Panc1 (cell line): Measurements from ENCODE around the gene COL3A1. TPM values are rescaled to one million over a fixed set of nuclear protein-coding genes. Genes with fewer than 3 reads are reported as not detected.

Experiments used
- ATAC-seq: fragments of 200-7000 bp; cut with Tn5 transposase; 2 replicates; pipeline ENCODE4 v1.9.1; 2020; ENCODE audit warnings: mild to moderate bottlenecking, moderate library complexity
- BruUV-seq: library from RNA; stranded (reverse); fragments of 400-500 nt; replicated peaks from 2 replicates; lab custom pipeline; 2021; lab: Mats Ljungman, UMichigan
- CTCF ChIA-PET: fragments of 300-600 bp; sonication (Branson Sonifier 250); formaldehyde crosslinking; loops from one replicate; lab custom pipeline; 2022; ENCODE audit warnings: antibody characterized with exemption; lab: Charles Lee
- POLR2A ChIA-PET: fragments of 300-600 bp; sonication (Branson Sonifier 250); formaldehyde crosslinking; loops from one replicate; lab custom pipeline; 2022; ENCODE audit warnings: antibody characterized with exemption; lab: Charles Lee
- DNase-seq: peaks from one replicate; pipeline ENCODE4 v3.0.0-alpha.2; 2010; ENCODE audit warnings: low read depth, low spot score
- H3K27ac ChIP-seq: 2 replicates; pipeline ENCODE4 v1.5.1; 2011; ENCODE audit warnings: mild to moderate bottlenecking, low read length, inconsistent platforms
- H3K27me3 ChIP-seq: fragments of 200-500 bp; sonication (Bioruptor generic); 2 replicates; pipeline ENCODE4 v1.6.0; 2014; ENCODE audit warnings: low read length, inconsistent platforms; ENCODE audit not compliant: control insufficient read depth, insufficient read depth
- H3K36me3 ChIP-seq: fragments of 200-500 bp; sonication (Bioruptor generic); 2 replicates; pipeline ENCODE4 v1.5.1; 2014; ENCODE audit warnings: inconsistent platforms, mild to moderate bottlenecking, low read length, moderate library complexity; ENCODE audit not compliant: control insufficient read depth, insufficient read depth
- H3K4me1 ChIP-seq: 2 replicates; pipeline ENCODE4 v1.5.1; 2011; ENCODE audit warnings: inconsistent platforms, mild to moderate bottlenecking, low read length, moderate library complexity; ENCODE audit not compliant: control insufficient read depth, insufficient read depth
- H3K4me3 ChIP-seq, 2 experiments: 2 replicates each; pipeline ENCODE4 v1.5.1; 2011 to 2012; ENCODE audit warnings: low read depth in 2 of 2, low read length in 2 of 2, mild to moderate bottlenecking in 2 of 2, inconsistent platforms in 1 of 2, moderate library complexity in 1 of 2
- H3K9me3 ChIP-seq: fragments of 200-500 bp; sonication (Bioruptor generic); 2 replicates; pipeline ENCODE4 v1.5.1; 2014; ENCODE audit warnings: low read depth, mild to moderate bottlenecking, inconsistent platforms, low read length, moderate library complexity; ENCODE audit not compliant: control insufficient read depth, insufficient read depth
- POLR2AphosphoS5 ChIP-seq: IDR thresholded peaks from 2 replicates; pipeline ENCODE4 v1.6.1; 2012; ENCODE audit warnings: mild to moderate bottlenecking, low read depth, low read length, moderate library complexity
- SIN3A ChIP-seq: IDR thresholded peaks from 2 replicates; pipeline ENCODE4 v1.6.1; 2012; ENCODE audit warnings: low read depth, mild to moderate bottlenecking, low read length, moderate library complexity, borderline replicate concordance; ENCODE audit not compliant: insufficient read depth
- TCF7L2 ChIP-seq: IDR thresholded peaks from 2 replicates; pipeline ENCODE4 v1.6.1; 2011; ENCODE audit warnings: mild to moderate bottlenecking, low read depth, low read length, inconsistent platforms
- in situ Hi-C: cut with HindIII; loops from 2 replicates; pipeline ENCODE4 v1.10.0; 2016; ENCODE audit warnings: low sequenced_read_pairs, low pct_unique_long_range_greater_than_20kb
- intact Hi-C: fragments of 100-400 bp; cut with micrococcal nuclease; formaldehyde crosslinking; loops from one replicate; pipeline ENCODE4 v1.10.0; 2022; ENCODE audit not compliant: unreplicated experiment
- total RNA-seq: library from RNA; stranded (reverse); gene quantifications from one replicate; pipeline ENCODE4 v1.2.1, GENCODE V29; 2021; ENCODE audit not compliant: unreplicated experiment
- TF ChIP-seq, protein P1 (sequence below): fragments of 450-650 bp; IDR thresholded peaks from 2 replicates; pipeline ENCODE4 v1.5.1; 2017; ENCODE audit warnings: mild to moderate bottlenecking
- TF ChIP-seq, protein P2 (sequence below), 2 experiments: IDR thresholded peaks; 2 replicates each; pipeline ENCODE4 v1.6.1; 2011 to 2012; ENCODE audit warnings: low read depth in 2 of 2, control low read depth in 1 of 2, low read length in 1 of 2, mild to moderate bottlenecking in 1 of 2, moderate library complexity in 1 of 2; ENCODE audit not compliant: insufficient read depth in 1 of 2

COL3A1 gene
- total RNA-seq, 1 experiment from 2014 or later = 6.9 TPM

DNA sequence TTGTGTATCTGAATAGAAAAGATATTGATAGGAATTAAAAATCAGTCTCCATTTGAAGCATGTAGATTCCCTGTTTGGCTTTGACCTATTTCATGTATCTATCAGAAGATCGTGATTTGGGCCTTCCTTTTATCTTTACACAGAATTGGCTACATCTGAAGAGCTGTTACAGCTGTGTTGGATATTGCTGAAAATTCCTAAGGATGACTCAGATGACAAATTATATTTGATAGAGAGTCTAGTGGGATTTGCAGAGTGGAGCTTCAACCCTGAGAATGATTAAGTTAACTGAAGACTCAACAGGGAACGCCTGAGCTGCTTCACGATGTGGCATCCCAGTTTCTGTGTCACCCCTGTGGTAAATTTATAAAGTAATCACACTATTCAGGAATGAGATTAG is 4.9 kb upstream of the COL3A1 start:
- H3K9me3 ChIP-seq = no peaks in the 10 kb centered on the region
- DNase-seq (no peak), ATAC-seq (no peak)
- peaks cover 3% of the 10 kb centered on the region; the same call in 1 of the 2 replicates for H3K4me1 ChIP-seq
- in situ Hi-C loops (no loop called here), intact Hi-C loops (no loop called here)
- H3K27ac ChIP-seq = no peak overlapping the region
- H3K27me3 ChIP-seq = no peaks in the 10 kb centered on the region
- H3K4me3 ChIP-seq = no peak overlapping the region
- TF ChIP-seq TCF7L2 (no peak), SIN3A (no peak), POLR2AphosphoS5 (no peak)
- TF ChIP-seq, protein P1, sequence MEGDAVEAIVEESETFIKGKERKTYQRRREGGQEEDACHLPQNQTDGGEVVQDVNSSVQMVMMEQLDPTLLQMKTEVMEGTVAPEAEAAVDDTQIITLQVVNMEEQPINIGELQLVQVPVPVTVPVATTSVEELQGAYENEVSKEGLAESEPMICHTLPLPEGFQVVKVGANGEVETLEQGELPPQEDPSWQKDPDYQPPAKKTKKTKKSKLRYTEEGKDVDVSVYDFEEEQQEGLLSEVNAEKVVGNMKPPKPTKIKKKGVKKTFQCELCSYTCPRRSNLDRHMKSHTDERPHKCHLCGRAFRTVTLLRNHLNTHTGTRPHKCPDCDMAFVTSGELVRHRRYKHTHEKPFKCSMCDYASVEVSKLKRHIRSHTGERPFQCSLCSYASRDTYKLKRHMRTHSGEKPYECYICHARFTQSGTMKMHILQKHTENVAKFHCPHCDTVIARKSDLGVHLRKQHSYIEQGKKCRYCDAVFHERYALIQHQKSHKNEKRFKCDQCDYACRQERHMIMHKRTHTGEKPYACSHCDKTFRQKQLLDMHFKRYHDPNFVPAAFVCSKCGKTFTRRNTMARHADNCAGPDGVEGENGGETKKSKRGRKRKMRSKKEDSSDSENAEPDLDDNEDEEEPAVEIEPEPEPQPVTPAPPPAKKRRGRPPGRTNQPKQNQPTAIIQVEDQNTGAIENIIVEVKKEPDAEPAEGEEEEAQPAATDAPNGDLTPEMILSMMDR = no peak
- TF ChIP-seq, protein P2, sequence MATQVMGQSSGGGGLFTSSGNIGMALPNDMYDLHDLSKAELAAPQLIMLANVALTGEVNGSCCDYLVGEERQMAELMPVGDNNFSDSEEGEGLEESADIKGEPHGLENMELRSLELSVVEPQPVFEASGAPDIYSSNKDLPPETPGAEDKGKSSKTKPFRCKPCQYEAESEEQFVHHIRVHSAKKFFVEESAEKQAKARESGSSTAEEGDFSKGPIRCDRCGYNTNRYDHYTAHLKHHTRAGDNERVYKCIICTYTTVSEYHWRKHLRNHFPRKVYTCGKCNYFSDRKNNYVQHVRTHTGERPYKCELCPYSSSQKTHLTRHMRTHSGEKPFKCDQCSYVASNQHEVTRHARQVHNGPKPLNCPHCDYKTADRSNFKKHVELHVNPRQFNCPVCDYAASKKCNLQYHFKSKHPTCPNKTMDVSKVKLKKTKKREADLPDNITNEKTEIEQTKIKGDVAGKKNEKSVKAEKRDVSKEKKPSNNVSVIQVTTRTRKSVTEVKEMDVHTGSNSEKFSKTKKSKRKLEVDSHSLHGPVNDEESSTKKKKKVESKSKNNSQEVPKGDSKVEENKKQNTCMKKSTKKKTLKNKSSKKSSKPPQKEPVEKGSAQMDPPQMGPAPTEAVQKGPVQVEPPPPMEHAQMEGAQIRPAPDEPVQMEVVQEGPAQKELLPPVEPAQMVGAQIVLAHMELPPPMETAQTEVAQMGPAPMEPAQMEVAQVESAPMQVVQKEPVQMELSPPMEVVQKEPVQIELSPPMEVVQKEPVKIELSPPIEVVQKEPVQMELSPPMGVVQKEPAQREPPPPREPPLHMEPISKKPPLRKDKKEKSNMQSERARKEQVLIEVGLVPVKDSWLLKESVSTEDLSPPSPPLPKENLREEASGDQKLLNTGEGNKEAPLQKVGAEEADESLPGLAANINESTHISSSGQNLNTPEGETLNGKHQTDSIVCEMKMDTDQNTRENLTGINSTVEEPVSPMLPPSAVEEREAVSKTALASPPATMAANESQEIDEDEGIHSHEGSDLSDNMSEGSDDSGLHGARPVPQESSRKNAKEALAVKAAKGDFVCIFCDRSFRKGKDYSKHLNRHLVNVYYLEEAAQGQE (IDR thresholded peaks at IDR 0.05; ENCODE audit: insufficient read depth in 1 of 2, low read depth in 2 of 2, low read length in 1 of 2) = no peak
- POLR2A ChIA-PET = interaction anchor here (0.6 kb wide), 1 partner anchor 965 kb away, joined by 3 read pairs; no protein-coding TSS in a partner anchor
- BruUV-seq = no TSS peak
- CTCF ChIA-PET = no interaction called here
- no peaks in the 10 kb centered on the region for H3K36me3 ChIP-seq

DNA sequence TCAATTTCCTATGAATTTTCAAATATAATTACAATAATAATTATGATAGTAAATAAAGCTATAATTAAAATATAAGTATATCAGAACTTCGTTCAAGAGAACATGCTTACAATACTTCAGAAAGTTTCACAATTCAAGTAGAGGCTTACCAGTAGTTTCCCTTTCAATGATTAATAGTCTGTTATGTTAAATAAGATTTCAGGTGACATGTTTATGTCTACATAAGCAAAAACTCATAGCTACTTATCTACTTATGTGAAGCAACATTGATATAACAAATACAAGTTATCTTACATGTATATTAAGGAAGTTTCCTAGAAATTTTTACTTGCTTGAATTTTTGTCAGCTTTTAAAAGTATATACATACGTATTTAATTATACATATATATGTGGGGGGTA is 4.5 kb upstream of the COL3A1 start:
- DNase-seq (no peak), ATAC-seq (no peak)
- intact Hi-C loops = no loop called here
- H3K36me3 ChIP-seq = no peaks in the 10 kb centered on the region
- no peak overlapping the region for H3K27ac ChIP-seq
- CTCF ChIA-PET = no interaction called here
- BruUV-seq = no TSS peak
- in situ Hi-C loops = no loop called here
- H3K4me3 ChIP-seq = no peak overlapping the region
- POLR2A ChIA-PET = interaction anchor here (0.6 kb wide), 1 partner anchor 965 kb away, joined by 3 read pairs; no protein-coding TSS in a partner anchor
- no peaks in the 10 kb centered on the region for H3K27me3 ChIP-seq
- no peak for TF ChIP-seq POLR2AphosphoS5
- TF ChIP-seq TCF7L2 = no peak
- TF ChIP-seq, protein P2 (IDR thresholded peaks at IDR 0.05; ENCODE audit: insufficient read depth in 1 of 2, low read depth in 2 of 2, low read length in 1 of 2) = no peak
- TF ChIP-seq SIN3A = no peak
- TF ChIP-seq, protein P1 = no peak
- peaks cover 4% of the 10 kb centered on the region; the same call in 1 of the 2 replicates for H3K4me1 ChIP-seq
- H3K9me3 ChIP-seq = no peaks in the 10 kb centered on the region
